Measurements from ENCODE around the gene DUSP3. TPM values are rescaled to one million over a fixed set of nuclear protein-coding genes. Genes with fewer than 3 reads are reported as not detected.

DUSP3 gene
- total and polyA plus RNA-seq, 2 of the 13 experiments (the other 11 are each of a cell fraction or from before 2014, with no cell fraction given) = 60.0 to 71.5 TPM

- TF ChIP-seq ZBTB40 (IDR thresholded peaks at IDR 0.05) (no peak), ZBTB40 (CRISPR knock-in tag; IDR thresholded peaks at IDR 0.05) (peak; percentile 58; the same call in 1 of the 2 replicates), ATF7 (IDR thresholded peaks at IDR 0.05) (no peak), ATF7 (CRISPR knock-in tag; IDR thresholded peaks at IDR 0.05) (no peak), FOXA1 (IDR thresholded peaks at IDR 0.05) (no peak), FOXA1 (CRISPR knock-in tag; IDR thresholded peaks at IDR 0.05) (peak; percentile 78), ZSCAN30 (CRISPR knock-in tag; IDR thresholded peaks at IDR 0.05) (no peak)
These were observed 5.7 kb downstream of the DUSP3 start (continued) for GRCh38 chr17:43772877-43773648.
